Ovary (tissue), 3 donors: ENCODE results near the gene ALK.

Experiments used
- EP300 ChIP-seq: sonication (generic); formaldehyde crosslinking; IDR thresholded peaks from one replicate; pipeline ENCODE4 v1.6.1; 2017; ENCODE audit warnings: antibody characterized with exemption
- TF ChIP-seq, protein P1 (sequence below), 3 donors: fragments of 450-650 bp in 2 of 3; fragments of 200-600 bp in 1 of 3; IDR thresholded peaks; one replicate each; pipeline versions ENCODE4 v1.5.1 to v1.8.0; 2016 to 2022; ENCODE audit warnings: antibody characterized with exemption in 3 of 3, mild to moderate bottlenecking in 1 of 3
- donor health status: DM: no; HTN: no; CAD: no.

DNA sequence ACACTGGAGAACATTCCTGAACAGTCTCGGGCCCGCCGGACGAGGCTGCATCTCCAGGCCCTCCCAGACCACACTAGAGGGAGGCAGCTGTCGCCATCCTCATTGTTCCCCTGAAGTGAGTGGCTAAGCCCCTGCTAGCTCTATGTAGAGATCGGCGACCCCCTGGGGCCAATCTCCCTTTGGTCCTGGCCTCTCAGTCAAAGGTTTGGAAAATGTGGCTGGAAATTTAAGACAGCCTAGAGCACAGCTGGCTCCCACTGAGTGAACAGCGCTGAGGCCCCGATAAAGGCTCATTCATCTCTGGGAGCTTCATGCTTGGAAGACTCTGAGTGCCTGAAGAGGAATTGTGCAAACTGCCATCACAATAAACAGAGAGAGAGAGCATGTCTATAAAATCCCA lies 445.9 kb downstream of the ALK start:
- TF ChIP-seq, protein P1, sequence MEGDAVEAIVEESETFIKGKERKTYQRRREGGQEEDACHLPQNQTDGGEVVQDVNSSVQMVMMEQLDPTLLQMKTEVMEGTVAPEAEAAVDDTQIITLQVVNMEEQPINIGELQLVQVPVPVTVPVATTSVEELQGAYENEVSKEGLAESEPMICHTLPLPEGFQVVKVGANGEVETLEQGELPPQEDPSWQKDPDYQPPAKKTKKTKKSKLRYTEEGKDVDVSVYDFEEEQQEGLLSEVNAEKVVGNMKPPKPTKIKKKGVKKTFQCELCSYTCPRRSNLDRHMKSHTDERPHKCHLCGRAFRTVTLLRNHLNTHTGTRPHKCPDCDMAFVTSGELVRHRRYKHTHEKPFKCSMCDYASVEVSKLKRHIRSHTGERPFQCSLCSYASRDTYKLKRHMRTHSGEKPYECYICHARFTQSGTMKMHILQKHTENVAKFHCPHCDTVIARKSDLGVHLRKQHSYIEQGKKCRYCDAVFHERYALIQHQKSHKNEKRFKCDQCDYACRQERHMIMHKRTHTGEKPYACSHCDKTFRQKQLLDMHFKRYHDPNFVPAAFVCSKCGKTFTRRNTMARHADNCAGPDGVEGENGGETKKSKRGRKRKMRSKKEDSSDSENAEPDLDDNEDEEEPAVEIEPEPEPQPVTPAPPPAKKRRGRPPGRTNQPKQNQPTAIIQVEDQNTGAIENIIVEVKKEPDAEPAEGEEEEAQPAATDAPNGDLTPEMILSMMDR (IDR thresholded peaks at IDR 0.05), result no peak
- no peak for TF ChIP-seq EP300
